ENCODE data around the gene BGLAP. TPM values are rescaled to one million over a fixed set of nuclear protein-coding genes. Genes with fewer than 3 reads are reported as not detected.

The BGLAP gene
- polyA plus RNA-seq, 1 of the 3 experiments (the other 2 are of a cell fraction) = 1.1 TPM

DNA sequence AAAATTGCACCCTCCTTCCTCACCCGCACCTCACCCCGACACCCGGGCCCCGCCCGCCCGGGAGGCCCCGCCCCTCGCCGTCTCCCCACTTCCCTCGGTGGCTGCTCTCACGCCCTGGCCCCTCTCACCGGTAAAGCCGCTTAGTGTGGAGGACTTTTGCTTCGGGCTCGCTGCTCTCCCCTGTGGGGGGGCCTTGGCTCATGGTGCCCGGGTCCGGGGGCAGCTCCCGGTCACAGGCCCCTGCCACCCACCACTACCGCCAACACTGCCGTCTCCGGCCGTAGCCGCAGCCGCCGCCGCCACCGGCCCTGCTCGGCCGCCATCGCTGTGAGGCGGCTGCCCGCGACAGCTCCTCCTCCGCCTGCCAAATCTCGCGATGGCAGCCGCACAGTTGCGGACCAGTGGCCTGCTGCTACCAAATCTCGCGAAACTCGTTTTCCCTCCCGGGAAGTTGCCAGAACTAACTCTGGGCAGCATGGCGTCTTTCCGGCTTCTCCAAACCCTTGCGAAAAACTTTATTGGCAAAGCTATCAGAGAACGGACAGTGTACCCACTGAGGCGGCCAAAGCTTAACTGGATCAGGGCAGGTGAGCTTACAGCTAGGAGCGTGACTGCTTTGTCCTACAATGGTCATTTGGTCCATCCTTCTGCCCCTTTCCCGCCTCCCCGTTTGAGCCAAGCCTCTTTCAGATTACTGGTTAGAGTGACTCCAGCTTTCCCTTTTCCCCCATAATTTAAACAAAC is 40.7 kb downstream of the BGLAP start, which contains the start of gene SMG5 (continued):
- TF ChIP-seq RXRA (IDR thresholded peaks at IDR 0.05; ENCODE audit: borderline replicate concordance, low read depth) (no peak), JUND (IDR thresholded peaks at IDR 0.05) (no peak), EZH2phosphoT487 (IDR thresholded peaks at IDR 0.05; ENCODE audit: borderline replicate concordance, low read depth) (no peak), POLR2AphosphoS5 (IDR thresholded peaks at IDR 0.05; ENCODE audit: low read depth, low read length) (peak; percentile 83), YY1 (IDR thresholded peaks at IDR 0.05; ENCODE audit: low read depth) (peak; percentile 98), RAD21 (IDR thresholded peaks at IDR 0.05; ENCODE audit: low read length) (no peak), TEAD4 (IDR thresholded peaks at IDR 0.05; ENCODE audit: borderline replicate concordance, insufficient read depth) (no peak), RFX5 (IDR thresholded peaks at IDR 0.05; ENCODE audit: low read length) (no peak), TCF12 (IDR thresholded peaks at IDR 0.05) (peak; percentile 38; the same call in 1 of the 2 replicates), CHD2 (IDR thresholded peaks at IDR 0.05; ENCODE audit: low read length, partially characterized antibody) (peak; percentile 100), SIN3A (IDR thresholded peaks at IDR 0.05; ENCODE audit: borderline replicate concordance, low read depth, low read length) (peak; percentile 99), MEF2A (IDR thresholded peaks at IDR 0.05; ENCODE audit: borderline replicate concordance, low read depth) (no peak), EP300 (IDR thresholded peaks at IDR 0.05; ENCODE audit: borderline replicate concordance in 1 of 2, low read depth in 1 of 2, low read length in 1 of 2) (peak in 1 of 2 experiments; percentile 61; a peak in 1 of 4 replicates), FOSL2 (IDR thresholded peaks at IDR 0.05; ENCODE audit: borderline replicate concordance, low read depth) (no peak), RCOR1 (IDR thresholded peaks at IDR 0.05; ENCODE audit: low read length) (peak; percentile 67; the same call in 1 of the 2 replicates), NRF1 (IDR thresholded peaks at IDR 0.05; ENCODE audit: low read depth, low read length) (no peak), FOXJ3 (CRISPR knock-in tag; IDR thresholded peaks at IDR 0.05) (no peak), ELF1 (IDR thresholded peaks at IDR 0.05) (peak; percentile 93)
- TF ChIP-seq, protein P1, sequence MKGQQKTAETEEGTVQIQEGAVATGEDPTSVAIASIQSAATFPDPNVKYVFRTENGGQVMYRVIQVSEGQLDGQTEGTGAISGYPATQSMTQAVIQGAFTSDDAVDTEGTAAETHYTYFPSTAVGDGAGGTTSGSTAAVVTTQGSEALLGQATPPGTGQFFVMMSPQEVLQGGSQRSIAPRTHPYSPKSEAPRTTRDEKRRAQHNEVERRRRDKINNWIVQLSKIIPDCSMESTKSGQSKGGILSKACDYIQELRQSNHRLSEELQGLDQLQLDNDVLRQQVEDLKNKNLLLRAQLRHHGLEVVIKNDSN (IDR thresholded peaks at IDR 0.05; ENCODE audit: borderline replicate concordance, low read depth) = 0 out of 2 replicates have a peak, but pooled peaks have one; percentile 17
- TF ChIP-seq, protein P2, sequence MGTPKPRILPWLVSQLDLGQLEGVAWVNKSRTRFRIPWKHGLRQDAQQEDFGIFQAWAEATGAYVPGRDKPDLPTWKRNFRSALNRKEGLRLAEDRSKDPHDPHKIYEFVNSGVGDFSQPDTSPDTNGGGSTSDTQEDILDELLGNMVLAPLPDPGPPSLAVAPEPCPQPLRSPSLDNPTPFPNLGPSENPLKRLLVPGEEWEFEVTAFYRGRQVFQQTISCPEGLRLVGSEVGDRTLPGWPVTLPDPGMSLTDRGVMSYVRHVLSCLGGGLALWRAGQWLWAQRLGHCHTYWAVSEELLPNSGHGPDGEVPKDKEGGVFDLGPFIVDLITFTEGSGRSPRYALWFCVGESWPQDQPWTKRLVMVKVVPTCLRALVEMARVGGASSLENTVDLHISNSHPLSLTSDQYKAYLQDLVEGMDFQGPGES (IDR thresholded peaks at IDR 0.05; ENCODE audit: low read depth, low read length) = no peak
- TF ChIP-seq, protein P3, sequence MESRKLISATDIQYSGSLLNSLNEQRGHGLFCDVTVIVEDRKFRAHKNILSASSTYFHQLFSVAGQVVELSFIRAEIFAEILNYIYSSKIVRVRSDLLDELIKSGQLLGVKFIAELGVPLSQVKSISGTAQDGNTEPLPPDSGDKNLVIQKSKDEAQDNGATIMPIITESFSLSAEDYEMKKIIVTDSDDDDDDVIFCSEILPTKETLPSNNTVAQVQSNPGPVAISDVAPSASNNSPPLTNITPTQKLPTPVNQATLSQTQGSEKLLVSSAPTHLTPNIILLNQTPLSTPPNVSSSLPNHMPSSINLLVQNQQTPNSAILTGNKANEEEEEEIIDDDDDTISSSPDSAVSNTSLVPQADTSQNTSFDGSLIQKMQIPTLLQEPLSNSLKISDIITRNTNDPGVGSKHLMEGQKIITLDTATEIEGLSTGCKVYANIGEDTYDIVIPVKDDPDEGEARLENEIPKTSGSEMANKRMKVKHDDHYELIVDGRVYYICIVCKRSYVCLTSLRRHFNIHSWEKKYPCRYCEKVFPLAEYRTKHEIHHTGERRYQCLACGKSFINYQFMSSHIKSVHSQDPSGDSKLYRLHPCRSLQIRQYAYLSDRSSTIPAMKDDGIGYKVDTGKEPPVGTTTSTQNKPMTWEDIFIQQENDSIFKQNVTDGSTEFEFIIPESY (IDR thresholded peaks at IDR 0.05; ENCODE audit: borderline replicate concordance, low read depth) = peak; percentile 100
- TF ChIP-seq, protein P4, sequence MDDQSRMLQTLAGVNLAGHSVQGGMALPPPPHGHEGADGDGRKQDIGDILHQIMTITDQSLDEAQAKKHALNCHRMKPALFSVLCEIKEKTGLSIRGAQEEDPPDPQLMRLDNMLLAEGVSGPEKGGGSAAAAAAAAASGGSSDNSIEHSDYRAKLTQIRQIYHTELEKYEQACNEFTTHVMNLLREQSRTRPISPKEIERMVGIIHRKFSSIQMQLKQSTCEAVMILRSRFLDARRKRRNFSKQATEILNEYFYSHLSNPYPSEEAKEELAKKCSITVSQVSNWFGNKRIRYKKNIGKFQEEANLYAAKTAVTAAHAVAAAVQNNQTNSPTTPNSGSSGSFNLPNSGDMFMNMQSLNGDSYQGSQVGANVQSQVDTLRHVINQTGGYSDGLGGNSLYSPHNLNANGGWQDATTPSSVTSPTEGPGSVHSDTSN (IDR thresholded peaks at IDR 0.05) = no peak
- TF ChIP-seq, protein P5, sequence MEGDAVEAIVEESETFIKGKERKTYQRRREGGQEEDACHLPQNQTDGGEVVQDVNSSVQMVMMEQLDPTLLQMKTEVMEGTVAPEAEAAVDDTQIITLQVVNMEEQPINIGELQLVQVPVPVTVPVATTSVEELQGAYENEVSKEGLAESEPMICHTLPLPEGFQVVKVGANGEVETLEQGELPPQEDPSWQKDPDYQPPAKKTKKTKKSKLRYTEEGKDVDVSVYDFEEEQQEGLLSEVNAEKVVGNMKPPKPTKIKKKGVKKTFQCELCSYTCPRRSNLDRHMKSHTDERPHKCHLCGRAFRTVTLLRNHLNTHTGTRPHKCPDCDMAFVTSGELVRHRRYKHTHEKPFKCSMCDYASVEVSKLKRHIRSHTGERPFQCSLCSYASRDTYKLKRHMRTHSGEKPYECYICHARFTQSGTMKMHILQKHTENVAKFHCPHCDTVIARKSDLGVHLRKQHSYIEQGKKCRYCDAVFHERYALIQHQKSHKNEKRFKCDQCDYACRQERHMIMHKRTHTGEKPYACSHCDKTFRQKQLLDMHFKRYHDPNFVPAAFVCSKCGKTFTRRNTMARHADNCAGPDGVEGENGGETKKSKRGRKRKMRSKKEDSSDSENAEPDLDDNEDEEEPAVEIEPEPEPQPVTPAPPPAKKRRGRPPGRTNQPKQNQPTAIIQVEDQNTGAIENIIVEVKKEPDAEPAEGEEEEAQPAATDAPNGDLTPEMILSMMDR (IDR thresholded peaks at IDR 0.05) = no peak
